ENCODE results near the gene THUMPD3. TPM values are rescaled to one million over a fixed set of nuclear protein-coding genes. Genes with fewer than 3 reads are reported as not detected.

The THUMPD3 gene
- total RNA-seq, 1 donor from 2014 or later = 56.8 TPM

DNA sequence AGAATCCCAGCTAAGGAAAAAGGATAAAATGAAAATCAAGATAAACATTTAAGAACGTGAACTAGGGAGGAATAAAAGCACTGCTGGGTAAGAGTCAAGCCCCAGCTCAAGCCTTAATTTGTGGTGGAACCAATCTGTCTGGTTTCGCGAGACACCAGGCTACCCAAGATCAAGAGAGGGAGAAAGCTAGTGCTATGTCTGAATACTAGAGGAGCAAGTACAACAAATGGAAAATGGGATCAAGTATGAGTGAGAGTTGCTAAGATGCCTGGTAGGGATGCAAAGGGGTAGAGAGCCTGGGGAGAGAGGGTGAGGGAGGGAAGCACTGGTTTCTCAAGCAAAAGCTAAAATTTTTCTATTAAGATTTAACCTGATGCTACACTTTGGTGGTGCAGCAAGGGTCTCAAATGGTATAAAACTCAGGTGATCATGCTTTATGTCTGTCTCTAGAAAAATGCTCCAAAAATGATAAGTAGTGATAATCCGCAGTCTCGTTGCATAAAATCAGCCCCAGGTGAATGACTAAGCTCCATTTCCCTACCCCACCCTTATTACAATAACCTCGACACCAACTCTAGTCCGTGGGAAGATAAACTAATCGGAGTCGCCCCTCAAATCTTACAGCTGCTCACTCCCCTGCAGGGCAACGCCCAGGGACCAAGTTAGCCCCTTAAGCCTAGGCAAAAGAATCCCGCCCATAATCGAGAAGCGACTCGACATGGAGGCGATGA is 32.9 kb downstream of the THUMPD3 start:
- no peak for DNase-seq (ENCODE audit: extremely low spot score, unreplicated experiment)
- Mint-ChIP-seq H3K9me3 (no peaks in the 10 kb centered on the region), H3K27me3 (no peaks in the 10 kb centered on the region), H3K36me3 (peaks cover 18% of the 10 kb centered on the region), H3K4me3 (peak overlapping the region; percentile 96), H3K27ac (peak overlapping the region; percentile 99), H3K4me1 (ENCODE audit: unreplicated experiment) (peaks cover 36% of the 10 kb centered on the region)
- TF ChIP-seq, protein P1, sequence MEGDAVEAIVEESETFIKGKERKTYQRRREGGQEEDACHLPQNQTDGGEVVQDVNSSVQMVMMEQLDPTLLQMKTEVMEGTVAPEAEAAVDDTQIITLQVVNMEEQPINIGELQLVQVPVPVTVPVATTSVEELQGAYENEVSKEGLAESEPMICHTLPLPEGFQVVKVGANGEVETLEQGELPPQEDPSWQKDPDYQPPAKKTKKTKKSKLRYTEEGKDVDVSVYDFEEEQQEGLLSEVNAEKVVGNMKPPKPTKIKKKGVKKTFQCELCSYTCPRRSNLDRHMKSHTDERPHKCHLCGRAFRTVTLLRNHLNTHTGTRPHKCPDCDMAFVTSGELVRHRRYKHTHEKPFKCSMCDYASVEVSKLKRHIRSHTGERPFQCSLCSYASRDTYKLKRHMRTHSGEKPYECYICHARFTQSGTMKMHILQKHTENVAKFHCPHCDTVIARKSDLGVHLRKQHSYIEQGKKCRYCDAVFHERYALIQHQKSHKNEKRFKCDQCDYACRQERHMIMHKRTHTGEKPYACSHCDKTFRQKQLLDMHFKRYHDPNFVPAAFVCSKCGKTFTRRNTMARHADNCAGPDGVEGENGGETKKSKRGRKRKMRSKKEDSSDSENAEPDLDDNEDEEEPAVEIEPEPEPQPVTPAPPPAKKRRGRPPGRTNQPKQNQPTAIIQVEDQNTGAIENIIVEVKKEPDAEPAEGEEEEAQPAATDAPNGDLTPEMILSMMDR (conservative IDR thresholded peaks at IDR 0.05) = no peak

DNA sequence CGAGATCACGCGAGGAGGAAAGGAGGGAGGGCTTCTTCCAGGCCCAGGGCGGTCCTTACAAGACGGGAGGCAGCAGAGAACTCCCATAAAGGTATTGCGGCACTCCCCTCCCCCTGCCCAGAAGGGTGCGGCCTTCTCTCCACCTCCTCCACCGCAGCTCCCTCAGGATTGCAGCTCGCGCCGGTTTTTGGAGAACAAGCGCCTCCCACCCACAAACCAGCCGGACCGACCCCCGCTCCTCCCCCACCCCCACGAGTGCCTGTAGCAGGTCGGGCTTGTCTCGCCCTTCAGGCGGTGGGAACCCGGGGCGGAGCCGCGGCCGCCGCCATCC is 33.4 kb downstream of the THUMPD3 start:
- DNase-seq (ENCODE audit: extremely low spot score, unreplicated experiment) = no peak
- Mint-ChIP-seq H3K27ac (peak overlapping the region; percentile 99), H3K27me3 (no peaks in the 10 kb centered on the region), H3K36me3 (peaks cover 14% of the 10 kb centered on the region), H3K4me3 (peak overlapping the region; percentile 96), H3K9me3 (no peaks in the 10 kb centered on the region), H3K4me1 (ENCODE audit: unreplicated experiment) (peaks cover 41% of the 10 kb centered on the region)
- TF ChIP-seq, protein P1 (conservative IDR thresholded peaks at IDR 0.05) = no peak

DNA sequence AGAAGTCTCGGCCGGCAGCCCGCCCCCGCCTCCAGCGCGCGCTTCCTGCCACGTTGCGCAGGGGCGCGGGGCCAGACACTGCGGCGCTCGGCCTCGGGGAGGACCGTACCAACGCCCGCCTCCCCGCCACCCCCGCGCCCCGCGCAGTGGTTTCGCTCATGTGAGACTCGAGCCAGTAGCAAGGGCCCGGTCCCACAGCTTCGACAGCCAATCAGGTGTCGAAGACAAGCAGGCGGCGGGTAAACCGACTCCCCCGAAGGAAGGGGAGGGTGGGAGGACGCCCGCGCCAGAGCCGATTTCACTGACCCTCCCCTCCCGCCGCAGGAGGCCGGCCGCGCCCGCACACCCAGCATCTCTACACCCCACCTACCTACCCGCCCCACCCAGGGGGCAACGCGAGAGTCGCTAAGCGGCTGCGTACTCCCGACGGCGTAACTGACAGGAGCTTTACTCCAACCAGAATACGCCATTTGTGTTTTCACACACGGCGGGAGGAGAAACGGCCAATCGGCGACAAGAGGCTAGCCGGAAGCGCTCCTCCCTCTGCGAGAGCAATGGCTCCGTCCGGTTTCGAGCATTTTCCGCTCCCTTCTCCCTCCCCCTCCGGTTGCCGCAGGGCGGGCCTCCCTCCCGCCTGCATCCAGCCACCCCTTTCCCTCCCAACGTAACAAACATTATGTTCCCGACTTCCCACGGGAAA is 33.9 kb downstream of the THUMPD3 start:
- Mint-ChIP-seq H3K36me3 (peaks cover 9% of the 10 kb centered on the region), H3K4me1 (ENCODE audit: unreplicated experiment) (peaks cover 43% of the 10 kb centered on the region), H3K4me3 (peak overlapping the region; percentile 96), H3K27ac (peak overlapping the region; percentile 99), H3K9me3 (no peaks in the 10 kb centered on the region), H3K27me3 (no peaks in the 10 kb centered on the region)
- TF ChIP-seq, protein P1 (conservative IDR thresholded peaks at IDR 0.05) = no peak
- DNase-seq (ENCODE audit: extremely low spot score, unreplicated experiment) = peak; percentile 100

DNA sequence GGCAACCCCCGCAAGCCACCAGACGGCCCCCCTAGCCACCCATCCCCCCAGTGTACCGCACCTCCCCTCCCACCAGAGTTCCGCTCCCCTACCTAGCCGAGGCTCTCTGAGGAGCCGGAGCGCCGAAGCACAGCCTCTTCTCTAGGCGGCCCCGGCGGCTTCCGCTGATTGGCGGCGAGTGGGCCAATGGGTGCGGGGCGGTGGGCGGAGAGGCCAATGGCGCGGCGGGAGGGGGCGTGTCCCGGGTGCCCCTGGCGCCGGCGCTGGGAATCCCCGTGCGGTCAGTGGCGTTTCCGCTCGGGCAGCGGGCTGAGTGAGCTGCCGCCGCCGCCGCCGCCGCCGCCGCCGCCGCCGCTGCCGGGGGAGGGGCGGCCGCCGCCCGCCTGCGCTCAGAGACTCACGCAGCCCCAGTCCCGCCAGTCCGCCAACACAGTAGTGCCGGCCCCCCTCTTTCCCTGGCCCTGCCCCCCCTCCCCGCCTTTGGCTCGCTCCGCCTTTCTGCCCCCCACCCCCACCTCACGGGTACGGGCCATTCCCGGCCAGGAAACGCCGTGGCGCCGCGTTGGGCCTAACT is 34.6 kb downstream of the THUMPD3 start, which contains the start of gene SETD5:
SETD5 (plus strand) TSS at position 284 of the 574 bp plus-strand sequence. CDS start 31,324 bp downstream, outside the sequence.
- Mint-ChIP-seq H3K4me1 (ENCODE audit: unreplicated experiment) (peaks cover 48% of the 10 kb centered on the region), H3K36me3 (peaks cover 8% of the 10 kb centered on the region), H3K9me3 (no peaks in the 10 kb centered on the region), H3K4me3 (peak within 1 kb of the TSS; percentile 99), H3K27ac (peak within 1 kb of the TSS; percentile 99), H3K27me3 (no peaks in the 10 kb centered on the region)
- DNase-seq (ENCODE audit: extremely low spot score, unreplicated experiment) = peak; percentile 100
- TF ChIP-seq, protein P1 (conservative IDR thresholded peaks at IDR 0.05) = no peak

DNA sequence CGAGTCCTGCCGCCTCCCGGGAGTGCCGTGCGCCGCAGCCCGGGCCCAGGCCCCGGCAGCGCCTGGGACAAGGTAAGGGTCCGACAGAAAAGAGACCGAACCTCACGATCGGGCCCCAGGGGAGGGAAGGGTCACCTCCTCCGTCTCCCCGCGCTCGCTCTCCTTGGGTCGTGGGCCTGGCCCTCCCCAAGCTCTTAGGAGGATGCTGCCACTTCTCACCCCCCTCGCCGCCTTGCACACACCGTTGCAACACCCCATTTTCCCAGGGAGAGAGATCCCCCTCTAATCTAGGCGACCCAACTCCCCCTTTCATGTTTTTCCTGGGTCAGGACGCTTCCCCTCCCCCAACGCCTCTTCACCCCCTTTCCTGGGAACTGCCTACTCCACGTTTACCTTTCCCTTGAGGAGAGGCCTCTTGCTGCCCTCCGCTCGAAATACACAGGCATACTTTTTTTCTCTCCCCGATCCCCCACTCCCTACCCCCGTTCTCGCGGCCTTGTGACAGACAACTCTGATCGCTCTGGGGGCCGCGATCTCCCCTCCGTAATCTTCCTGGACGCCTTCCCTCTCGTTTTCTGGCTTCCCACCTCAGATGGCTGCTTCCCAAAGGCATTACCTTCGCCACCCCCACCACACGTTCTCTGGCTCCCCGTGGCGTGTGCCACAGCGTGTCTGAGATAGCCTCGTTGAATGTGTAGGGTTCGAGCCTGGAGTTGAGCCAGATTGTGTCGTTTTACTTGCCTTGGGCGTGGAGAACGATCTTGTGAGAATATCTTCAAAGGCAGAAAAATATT is 35.2 kb downstream of the THUMPD3 start:
- H3K4me3 Mint-ChIP-seq = peak overlapping the region; percentile 99
- H3K27me3 Mint-ChIP-seq = no peaks in the 10 kb centered on the region
- H3K36me3 Mint-ChIP-seq = peaks cover 8% of the 10 kb centered on the region
- no peaks in the 10 kb centered on the region for H3K9me3 Mint-ChIP-seq
- TF ChIP-seq, protein P1 (conservative IDR thresholded peaks at IDR 0.05) = no peak
- H3K4me1 Mint-ChIP-seq (ENCODE audit: unreplicated experiment) = peaks cover 54% of the 10 kb centered on the region
- peak overlapping the region; percentile 99 for H3K27ac Mint-ChIP-seq
- no peak for DNase-seq (ENCODE audit: extremely low spot score, unreplicated experiment)
